GM12892 (cell line): ENCODE data around the gene AXDND1.
A peak's percentile ranks its signal among the peaks of the same experiment; 100 is the strongest.
"Not testable (repeated sequence)": the region's sequence is repeated elsewhere in the genome, so short reads cannot be mapped to it uniquely, and the experiment has no call there.

Experiments
- DNase-seq: peaks from one replicate; pipeline ENCODE4 v3.0.0; 2011; ENCODE audit not compliant: insufficient read length
- FAIRE-seq: peaks from 2 replicates; lab custom pipeline; 2011; peaks lifted over from hg19 to GRCh38; lab: Jason Lieb, UNC
- POLR2A ChIP-seq: IDR thresholded peaks from 2 replicates; pipeline ENCODE4 v1.6.1; 2011; ENCODE audit warnings: low read depth, low read length, control low read depth
- POLR2AphosphoS5 ChIP-seq: IDR thresholded peaks from 2 replicates; pipeline ENCODE4 v1.6.1; 2011; ENCODE audit warnings: low read depth, low read length, control low read depth
- TAF1 ChIP-seq: IDR thresholded peaks from 2 replicates; pipeline ENCODE4 v1.6.1; 2011; ENCODE audit warnings: low read depth, mild to moderate bottlenecking, control low read depth, low read length, borderline replicate concordance

AXDND1 gene

GRCh38 chr1:179441501-179441900 lies 75.7 kb downstream of the AXDND1 start:
- TF ChIP-seq TAF1 (no peak), POLR2A (no peak), POLR2AphosphoS5 (no peak)
- DNase-seq: no peak
- FAIRE-seq: no peak

GRCh38 chr1:179442846-179443245 lies 77.1 kb downstream of the AXDND1 start:
- FAIRE-seq: not testable (repeated sequence)

GRCh38 chr1:179445593-179445992 lies 79.8 kb downstream of the AXDND1 start:
- FAIRE-seq (no peak), DNase-seq (no peak)
- TF ChIP-seq TAF1 (no peak), POLR2A (no peak), POLR2AphosphoS5 (no peak)

More at GRCh38 chr1:179442846-179443245, 77.1 kb downstream of the AXDND1 start:
- DNase-seq: not testable (repeated sequence)

- FAIRE-seq (peak; percentile 42), DNase-seq (no peak)
- TF ChIP-seq POLR2AphosphoS5 (no peak), TAF1 (no peak), POLR2A (no peak)
Observed at GRCh38 chr1:179447489-179447888, 81.7 kb downstream of the AXDND1 start.

GRCh38 chr1:179448437-179449149 lies 82.8 kb downstream of the AXDND1 start:
- DNase-seq: no peak
- FAIRE-seq: no peak
- TF ChIP-seq POLR2A: no peak
- no peak for TF ChIP-seq TAF1
- TF ChIP-seq POLR2AphosphoS5: no peak

GRCh38 chr1:179459606-179460206 lies 93.9 kb downstream of the AXDND1 start:
- FAIRE-seq, DNase-seq: not testable (repeated sequence)

- not testable (repeated sequence) for FAIRE-seq, DNase-seq
Observed at GRCh38 chr1:179465661-179466060, 99.9 kb downstream of the AXDND1 start.

GRCh38 chr1:179474713-179475112 lies 108.9 kb downstream of the AXDND1 start:
- TF ChIP-seq POLR2A (no peak), POLR2AphosphoS5 (no peak), TAF1 (no peak)
- FAIRE-seq (no peak), DNase-seq (no peak)

- FAIRE-seq: no peak
- no peak for TF ChIP-seq POLR2AphosphoS5
- TF ChIP-seq TAF1: no peak
- TF ChIP-seq POLR2A: no peak
- no peak for DNase-seq
Observed at GRCh38 chr1:179476484-179476883, 110.7 kb downstream of the AXDND1 start.

GRCh38 chr1:179478370-179478769 lies 112.6 kb downstream of the AXDND1 start:
- FAIRE-seq (no peak), DNase-seq (no peak)
- TF ChIP-seq POLR2AphosphoS5 (no peak), TAF1 (no peak), POLR2A (no peak)

GRCh38 chr1:179490611-179491010 lies 124.8 kb downstream of the AXDND1 start:
- DNase-seq (no peak), FAIRE-seq (no peak)
- no peak for TF ChIP-seq TAF1
- no peak for TF ChIP-seq POLR2AphosphoS5
- TF ChIP-seq POLR2A: no peak

GRCh38 chr1:179493323-179493722 lies 127.6 kb downstream of the AXDND1 start:
- TF ChIP-seq POLR2A (no peak), POLR2AphosphoS5 (no peak), TAF1 (no peak)
- DNase-seq: no peak
- no peak for FAIRE-seq
